ENCODE measurements around the gene CHRNA1. TPM values are rescaled to one million over a fixed set of nuclear protein-coding genes. Genes with fewer than 3 reads are reported as not detected.

The CHRNA1 gene
- polyA plus RNA-seq, 2 donors: 0.05 TPM; not detected in 1

GRCh38 chr2:174750923-174751441 is 13.3 kb downstream of the CHRNA1 start:
- no peak overlapping the region for H3K4me3 ChIP-seq (ENCODE audit: low read depth in 1 of 2, low read length in 2 of 2)
- 66 to 73% methylated on average over 5 of the region's 5 CpGs for WGBS, 2 donors
- no peak overlapping the region for H3K27ac ChIP-seq (ENCODE audit: low read depth in 2 of 2, low read length in 1 of 2)
- no peaks in the 10 kb centered on the region for H3K36me3 ChIP-seq (ENCODE audit: control insufficient read depth in 2 of 2, insufficient read depth in 2 of 2, low read length in 1 of 2)
- peaks cover 0 to 4% of the 10 kb centered on the region in 2 donors for H3K27me3 ChIP-seq (ENCODE audit: control insufficient read depth in 1 of 2, insufficient read depth in 2 of 2, low read length in 2 of 2)
- H3K9me3 ChIP-seq (ENCODE audit: control insufficient read depth in 2 of 2, insufficient read depth in 1 of 2, low read depth in 1 of 2, low read length in 1 of 2): no peaks in the 10 kb centered on the region
- no peaks in the 10 kb centered on the region for H3K4me1 ChIP-seq (ENCODE audit: control insufficient read depth in 2 of 2, insufficient read depth in 2 of 2, low read length in 1 of 2)

DNA sequence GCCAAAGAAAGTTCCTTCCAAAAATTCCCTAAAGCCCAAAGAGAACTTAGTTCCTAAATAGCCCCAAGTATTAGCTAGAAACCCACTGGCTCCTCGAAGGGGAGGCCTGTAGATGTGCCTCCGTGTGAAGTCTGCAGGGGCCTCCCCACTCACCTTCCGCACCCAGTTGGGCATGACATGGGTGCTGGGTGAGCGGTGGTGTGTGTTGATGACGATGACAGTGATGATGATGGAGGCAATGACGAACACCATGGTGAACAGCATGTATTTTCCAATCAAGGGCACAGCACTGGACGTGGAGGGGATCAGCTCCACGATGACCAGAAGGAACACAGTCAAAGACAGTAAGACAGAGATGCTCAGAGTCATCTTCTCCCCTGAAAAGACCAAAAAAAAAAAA is 14.5 kb downstream of the CHRNA1 start:
- H3K27ac ChIP-seq (ENCODE audit: low read depth in 2 of 2, low read length in 1 of 2): no peak overlapping the region
- peaks cover 0 to 4% of the 10 kb centered on the region in 2 donors for H3K27me3 ChIP-seq (ENCODE audit: control insufficient read depth in 1 of 2, insufficient read depth in 2 of 2, low read length in 2 of 2)
- H3K9me3 ChIP-seq (ENCODE audit: control insufficient read depth in 2 of 2, insufficient read depth in 1 of 2, low read depth in 1 of 2, low read length in 1 of 2): no peaks in the 10 kb centered on the region
- 89 to 91% methylated on average over 8 of the region's 8 CpGs for WGBS, 2 donors
- no peak overlapping the region for H3K4me3 ChIP-seq (ENCODE audit: low read depth in 1 of 2, low read length in 2 of 2)
- H3K4me1 ChIP-seq (ENCODE audit: control insufficient read depth in 2 of 2, insufficient read depth in 2 of 2, low read length in 1 of 2): no peaks in the 10 kb centered on the region
- H3K36me3 ChIP-seq (ENCODE audit: control insufficient read depth in 2 of 2, insufficient read depth in 2 of 2, low read length in 1 of 2): no peaks in the 10 kb centered on the region

- H3K27ac ChIP-seq (ENCODE audit: low read depth in 2 of 2, low read length in 1 of 2): no peak overlapping the region
- H3K4me3 ChIP-seq (ENCODE audit: low read depth in 1 of 2, low read length in 2 of 2): no peak overlapping the region
- H3K36me3 ChIP-seq (ENCODE audit: control insufficient read depth in 2 of 2, insufficient read depth in 2 of 2, low read length in 1 of 2): no peaks in the 10 kb centered on the region
- peaks cover 0 to 4% of the 10 kb centered on the region in 2 donors for H3K27me3 ChIP-seq (ENCODE audit: control insufficient read depth in 1 of 2, insufficient read depth in 2 of 2, low read length in 2 of 2)
- WGBS, 2 donors: 1 to 3% methylated on average over 4 of the region's 4 CpGs
- H3K9me3 ChIP-seq (ENCODE audit: control insufficient read depth in 2 of 2, insufficient read depth in 1 of 2, low read depth in 1 of 2, low read length in 1 of 2): no peaks in the 10 kb centered on the region
- no peaks in the 10 kb centered on the region for H3K4me1 ChIP-seq (ENCODE audit: control insufficient read depth in 2 of 2, insufficient read depth in 2 of 2, low read length in 1 of 2)
Observed at GRCh38 chr2:174748948-174749347, 15.3 kb downstream of the CHRNA1 start.

DNA sequence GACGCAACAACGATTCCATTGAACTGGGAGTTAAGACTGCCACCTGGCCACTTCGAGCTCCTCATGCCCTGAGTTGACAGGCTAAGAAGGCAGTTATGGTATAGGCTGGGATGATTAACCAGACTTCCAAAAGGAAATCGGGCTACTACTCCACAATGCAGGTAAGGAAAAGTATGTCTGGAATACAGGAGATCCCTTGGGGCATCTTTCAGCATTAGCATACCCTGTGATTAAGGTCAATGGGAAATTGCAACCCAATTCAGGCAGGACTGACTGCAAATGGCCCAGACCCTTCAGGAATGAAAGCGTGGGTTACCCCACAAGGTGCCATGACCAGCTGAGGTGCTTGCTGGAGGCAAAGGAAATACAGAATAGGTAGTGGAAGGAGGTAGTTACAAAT is 19.1 kb downstream of the CHRNA1 start:
- H3K36me3 ChIP-seq (ENCODE audit: control insufficient read depth in 2 of 2, insufficient read depth in 2 of 2, low read length in 1 of 2): no peaks in the 10 kb centered on the region
- peaks cover 0 to 4% of the 10 kb centered on the region in 2 donors for H3K27me3 ChIP-seq (ENCODE audit: control insufficient read depth in 1 of 2, insufficient read depth in 2 of 2, low read length in 2 of 2)
- WGBS, 2 donors: 87 to 88% methylated on average over 5 of the region's 5 CpGs
- no peak overlapping the region for H3K27ac ChIP-seq (ENCODE audit: low read depth in 2 of 2, low read length in 1 of 2)
- H3K4me3 ChIP-seq (ENCODE audit: low read depth in 1 of 2, low read length in 2 of 2): no peak overlapping the region
- no peaks in the 10 kb centered on the region for H3K9me3 ChIP-seq (ENCODE audit: control insufficient read depth in 2 of 2, insufficient read depth in 1 of 2, low read depth in 1 of 2, low read length in 1 of 2)
- no peaks in the 10 kb centered on the region for H3K4me1 ChIP-seq (ENCODE audit: control insufficient read depth in 2 of 2, insufficient read depth in 2 of 2, low read length in 1 of 2)

- 90 to 91% methylated on average over 2 of the region's 2 CpGs for WGBS, 2 donors
- Histone ChIP-seq H3K27ac (ENCODE audit: low read depth in 2 of 2, low read length in 1 of 2) (no peak overlapping the region), H3K4me1 (ENCODE audit: control insufficient read depth in 2 of 2, insufficient read depth in 2 of 2, low read length in 1 of 2) (no peaks in the 10 kb centered on the region), H3K4me3 (ENCODE audit: low read depth in 1 of 2, low read length in 2 of 2) (no peak overlapping the region), H3K36me3 (ENCODE audit: control insufficient read depth in 2 of 2, insufficient read depth in 2 of 2, low read length in 1 of 2) (no peaks in the 10 kb centered on the region), H3K27me3 (ENCODE audit: control insufficient read depth in 1 of 2, insufficient read depth in 2 of 2, low read length in 2 of 2) (peaks cover 0 to 4% of the 10 kb centered on the region in 2 donors), H3K9me3 (ENCODE audit: control insufficient read depth in 2 of 2, insufficient read depth in 1 of 2, low read depth in 1 of 2, low read length in 1 of 2) (no peaks in the 10 kb centered on the region)
Observed at GRCh38 chr2:174744111-174744510, 20.2 kb downstream of the CHRNA1 start.

- H3K4me3 ChIP-seq (ENCODE audit: low read depth in 1 of 2, low read length in 2 of 2): no peak overlapping the region
- H3K4me1 ChIP-seq (ENCODE audit: control insufficient read depth in 2 of 2, insufficient read depth in 2 of 2, low read length in 1 of 2): no peaks in the 10 kb centered on the region
- no peaks in the 10 kb centered on the region for H3K36me3 ChIP-seq (ENCODE audit: control insufficient read depth in 2 of 2, insufficient read depth in 2 of 2, low read length in 1 of 2)
- no peaks in the 10 kb centered on the region for H3K27me3 ChIP-seq (ENCODE audit: control insufficient read depth in 1 of 2, insufficient read depth in 2 of 2, low read length in 2 of 2)
- WGBS, 2 donors: 90 to 92% methylated on average over 3 of the region's 3 CpGs
- no peak overlapping the region for H3K27ac ChIP-seq (ENCODE audit: low read depth in 2 of 2, low read length in 1 of 2)
- no peaks in the 10 kb centered on the region for H3K9me3 ChIP-seq (ENCODE audit: control insufficient read depth in 2 of 2, insufficient read depth in 1 of 2, low read depth in 1 of 2, low read length in 1 of 2)
Observed at GRCh38 chr2:174740721-174741120, 23.6 kb downstream of the CHRNA1 start.

DNA sequence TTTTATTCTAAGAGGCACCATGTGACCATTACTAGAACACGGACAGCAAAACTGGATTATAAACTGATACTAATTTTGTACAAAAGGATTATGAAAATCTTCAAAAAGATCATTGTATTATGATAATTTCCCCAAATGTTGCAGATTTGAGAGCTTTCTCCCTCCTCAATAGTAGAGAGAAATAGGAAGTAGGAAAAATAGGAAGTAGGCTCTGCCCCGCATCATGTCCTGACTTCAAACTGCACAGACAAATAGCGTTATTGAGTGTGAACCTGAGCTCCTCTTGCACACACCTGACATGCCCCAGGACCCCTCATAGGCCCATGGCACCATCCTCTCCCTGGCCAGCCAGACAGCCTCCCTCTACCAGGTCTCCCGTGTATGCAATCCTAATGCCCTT is 25.4 kb downstream of the CHRNA1 start:
- Histone ChIP-seq H3K4me1 (ENCODE audit: control insufficient read depth in 2 of 2, insufficient read depth in 2 of 2, low read length in 1 of 2) (no peaks in the 10 kb centered on the region), H3K4me3 (ENCODE audit: low read depth in 1 of 2, low read length in 2 of 2) (no peak overlapping the region), H3K27me3 (ENCODE audit: control insufficient read depth in 1 of 2, insufficient read depth in 2 of 2, low read length in 2 of 2) (no peaks in the 10 kb centered on the region), H3K36me3 (ENCODE audit: control insufficient read depth in 2 of 2, insufficient read depth in 2 of 2, low read length in 1 of 2) (no peaks in the 10 kb centered on the region), H3K27ac (ENCODE audit: low read depth in 2 of 2, low read length in 1 of 2) (no peak overlapping the region), H3K9me3 (ENCODE audit: control insufficient read depth in 2 of 2, insufficient read depth in 1 of 2, low read depth in 1 of 2, low read length in 1 of 2) (no peaks in the 10 kb centered on the region)
- WGBS, 2 donors: 76% methylated on average over 4 of the region's 4 CpGs

DNA sequence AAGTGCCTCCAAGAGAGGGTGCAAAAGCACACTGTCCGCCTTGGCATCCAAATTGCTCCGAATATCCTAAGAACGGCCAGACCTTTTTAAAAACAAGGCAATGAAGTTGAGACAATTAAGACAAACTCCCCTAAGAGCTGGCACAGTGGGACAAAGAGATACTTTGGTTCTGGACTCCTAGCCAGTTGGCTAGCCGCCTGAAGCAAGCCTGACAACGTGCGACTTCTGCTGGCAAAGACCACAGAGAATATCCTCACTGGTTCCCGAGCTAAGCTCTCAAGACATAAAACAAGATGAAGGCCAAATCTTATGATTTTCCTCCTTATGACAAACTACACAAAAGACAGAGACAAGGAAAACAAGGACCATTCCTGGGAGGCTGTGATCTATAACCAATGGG is 32.7 kb downstream of the CHRNA1 start:
- WGBS, 2 donors: 74% methylated on average over 7 of the region's 7 CpGs
- Histone ChIP-seq H3K4me1 (ENCODE audit: control insufficient read depth in 2 of 2, insufficient read depth in 2 of 2, low read length in 1 of 2) (peaks cover 0 to 8% of the 10 kb centered on the region in 2 donors), H3K4me3 (ENCODE audit: low read depth in 1 of 2, low read length in 2 of 2) (no peak overlapping the region), H3K36me3 (ENCODE audit: control insufficient read depth in 2 of 2, insufficient read depth in 2 of 2, low read length in 1 of 2) (no peaks in the 10 kb centered on the region), H3K9me3 (ENCODE audit: control insufficient read depth in 2 of 2, insufficient read depth in 1 of 2, low read depth in 1 of 2, low read length in 1 of 2) (peaks cover 0 to 2% of the 10 kb centered on the region in 2 donors), H3K27ac (ENCODE audit: low read depth in 2 of 2, low read length in 1 of 2) (no peak overlapping the region), H3K27me3 (ENCODE audit: control insufficient read depth in 1 of 2, insufficient read depth in 2 of 2, low read length in 2 of 2) (no peaks in the 10 kb centered on the region)

- Histone ChIP-seq H3K4me3 (ENCODE audit: low read depth in 1 of 2, low read length in 2 of 2) (no peak overlapping the region), H3K36me3 (ENCODE audit: control insufficient read depth in 2 of 2, insufficient read depth in 2 of 2, low read length in 1 of 2) (no peaks in the 10 kb centered on the region), H3K9me3 (ENCODE audit: control insufficient read depth in 2 of 2, insufficient read depth in 1 of 2, low read depth in 1 of 2, low read length in 1 of 2) (peaks cover 0 to 2% of the 10 kb centered on the region in 2 donors), H3K4me1 (ENCODE audit: control insufficient read depth in 2 of 2, insufficient read depth in 2 of 2, low read length in 1 of 2) (peaks cover 0 to 10% of the 10 kb centered on the region in 2 donors), H3K27me3 (ENCODE audit: control insufficient read depth in 1 of 2, insufficient read depth in 2 of 2, low read length in 2 of 2) (no peaks in the 10 kb centered on the region), H3K27ac (ENCODE audit: low read depth in 2 of 2, low read length in 1 of 2) (no peak overlapping the region)
- WGBS, 2 donors: 80 to 84% methylated on average over 12 of the region's 12 CpGs
Observed at GRCh38 chr2:174730698-174731018, 33.6 kb downstream of the CHRNA1 start.

GRCh38 chr2:174729797-174730697 is 34.2 kb downstream of the CHRNA1 start:
- no peaks in the 10 kb centered on the region for H3K36me3 ChIP-seq (ENCODE audit: control insufficient read depth in 2 of 2, insufficient read depth in 2 of 2, low read length in 1 of 2)
- 7% methylated on average over 54 to 59 of the region's 59 CpGs for WGBS, 2 donors
- peak overlapping the region; percentile 35 to 41 for H3K4me3 ChIP-seq (ENCODE audit: low read depth in 1 of 2, low read length in 2 of 2)
- no peaks in the 10 kb centered on the region for H3K27me3 ChIP-seq (ENCODE audit: control insufficient read depth in 1 of 2, insufficient read depth in 2 of 2, low read length in 2 of 2)
- peaks cover 0 to 2% of the 10 kb centered on the region in 2 donors for H3K9me3 ChIP-seq (ENCODE audit: control insufficient read depth in 2 of 2, insufficient read depth in 1 of 2, low read depth in 1 of 2, low read length in 1 of 2)
- H3K27ac ChIP-seq (ENCODE audit: low read depth in 2 of 2, low read length in 1 of 2): no peak overlapping the region
- H3K4me1 ChIP-seq (ENCODE audit: control insufficient read depth in 2 of 2, insufficient read depth in 2 of 2, low read length in 1 of 2): peaks cover 0 to 10% of the 10 kb centered on the region in 2 donors

Data from esophagus (tissue), 2 donors.